Effector memory CD8-positive, alpha-beta T cell (primary cell): ENCODE measurements around the gene ZNF2.

Experiments
- ATAC-seq: fragments of 150-1000 bp; cut with Tn5 transposase; replicated peaks from 2 replicates; pipeline ENCODE4 v1.10.0; 2021; ENCODE audit warnings: mild to moderate bottlenecking, moderate library complexity
- DNase-seq, 3 experiments: peaks; one replicate each; pipeline ENCODE4 v3.0.0; 2021
- H3K27ac Mint-ChIP-seq, 2 donors: one replicate each; pipeline ENCODE4 v1.8.0; 2022; ENCODE audit warnings: mild to moderate bottlenecking in 2 of 2, mixed read lengths in 2 of 2, moderate library complexity in 2 of 2
- H3K27me3 Mint-ChIP-seq, 2 donors: one replicate each; pipeline ENCODE4 v1.8.0; 2022; ENCODE audit warnings: mixed read lengths in 2 of 2
- H3K36me3 Mint-ChIP-seq: one replicate; pipeline ENCODE4 v1.8.0; 2022; ENCODE audit warnings: mild to moderate bottlenecking, moderate library complexity, mixed read lengths; ENCODE audit not compliant: insufficient read depth
- H3K4me1 Mint-ChIP-seq, 2 donors: one replicate each; pipeline ENCODE4 v1.8.0; 2022; ENCODE audit warnings: low read depth in 2 of 2, mixed read lengths in 2 of 2
- H3K4me3 Mint-ChIP-seq, 2 donors: one replicate each; pipeline ENCODE4 v1.8.0; 2022; ENCODE audit warnings: mild to moderate bottlenecking in 2 of 2, mixed read lengths in 2 of 2, moderate library complexity in 2 of 2
- H3K9me3 Mint-ChIP-seq, 2 donors: one replicate each; pipeline ENCODE4 v1.8.0; 2022; ENCODE audit warnings: mixed read lengths in 2 of 2

The ZNF2 gene

GRCh38 chr2:95220449-95220848 is 54.8 kb downstream of the ZNF2 start:
- ATAC-seq, result no peak
- no peak overlapping the region for H3K4me3 Mint-ChIP-seq
- no peak for DNase-seq
- no peaks in the 10 kb centered on the region for H3K27me3 Mint-ChIP-seq
- H3K27ac Mint-ChIP-seq, result no peak overlapping the region
- peaks cover 14 to 48% of the 10 kb centered on the region in 2 donors for H3K9me3 Mint-ChIP-seq
- peaks cover 3% of the 10 kb centered on the region for H3K36me3 Mint-ChIP-seq
- no peaks in the 10 kb centered on the region for H3K4me1 Mint-ChIP-seq

GRCh38 chr2:95225658-95226057 is 60.0 kb downstream of the ZNF2 start:
- Mint-ChIP-seq H3K27me3 (no peaks in the 10 kb centered on the region), H3K27ac (no peak overlapping the region), H3K4me3 (no peak overlapping the region), H3K4me1 (no peaks in the 10 kb centered on the region), H3K36me3 (no peaks in the 10 kb centered on the region), H3K9me3 (peaks cover 10 to 39% of the 10 kb centered on the region in 2 donors)
- ATAC-seq (no peak), DNase-seq (no peak)

GRCh38 chr2:95231723-95232122 is 66.1 kb downstream of the ZNF2 start:
- no peaks in the 10 kb centered on the region for H3K36me3 Mint-ChIP-seq
- H3K27ac Mint-ChIP-seq, result no peak overlapping the region
- DNase-seq, result no peak
- peaks cover 9% of the 10 kb centered on the region in 2 donors for H3K9me3 Mint-ChIP-seq
- no peak overlapping the region for H3K4me3 Mint-ChIP-seq
- no peaks in the 10 kb centered on the region for H3K27me3 Mint-ChIP-seq
- ATAC-seq, result no peak
- H3K4me1 Mint-ChIP-seq, result peaks cover 0 to 2% of the 10 kb centered on the region in 2 donors

GRCh38 chr2:95232232-95232631 is 66.6 kb downstream of the ZNF2 start:
- ATAC-seq (no peak), DNase-seq (no peak)
- Mint-ChIP-seq H3K4me1 (peaks cover 0 to 2% of the 10 kb centered on the region in 2 donors), H3K27me3 (no peaks in the 10 kb centered on the region), H3K27ac (no peak overlapping the region), H3K36me3 (no peaks in the 10 kb centered on the region), H3K9me3 (peaks cover 8 to 9% of the 10 kb centered on the region in 2 donors), H3K4me3 (no peak overlapping the region)
